TTC549 (cell line): ENCODE results near the gene C10orf143.

Source experiments
- FAIRE-seq: peaks from 2 replicates; lab custom pipeline; 2012; peaks lifted over from hg19 to GRCh38; lab: Jason Lieb, UNC

Gene C10orf143

GRCh38 chr10:130052193-130052592 is 58.4 kb downstream of the C10orf143 start:
- FAIRE-seq, result no peak

- no peak for FAIRE-seq
Observed at GRCh38 chr10:130050721-130051120, 59.9 kb downstream of the C10orf143 start.

GRCh38 chr10:130049987-130050386 is 60.6 kb downstream of the C10orf143 start:
- FAIRE-seq, result no peak

- FAIRE-seq, result no peak
Observed at GRCh38 chr10:130049244-130049643, 61.4 kb downstream of the C10orf143 start.

GRCh38 chr10:130048081-130048480 is 62.5 kb downstream of the C10orf143 start:
- no peak for FAIRE-seq

GRCh38 chr10:130047336-130047735 is 63.3 kb downstream of the C10orf143 start:
- no peak for FAIRE-seq

GRCh38 chr10:130046591-130046990 is 64.0 kb downstream of the C10orf143 start:
- no peak for FAIRE-seq

GRCh38 chr10:130045801-130046321 is 64.8 kb downstream of the C10orf143 start:
- FAIRE-seq, result no peak

- no peak for FAIRE-seq
Observed at GRCh38 chr10:130045091-130045652, 65.5 kb downstream of the C10orf143 start.

GRCh38 chr10:130044067-130045061 is 66.3 kb downstream of the C10orf143 start:
- FAIRE-seq, result no peak

- FAIRE-seq, result no peak
Observed at GRCh38 chr10:130043491-130043890, 67.1 kb downstream of the C10orf143 start.

GRCh38 chr10:130042381-130042780 is 68.2 kb downstream of the C10orf143 start:
- no peak for FAIRE-seq

GRCh38 chr10:130041451-130042371 is 68.9 kb downstream of the C10orf143 start:
- FAIRE-seq, result no peak

GRCh38 chr10:130040817-130041330 is 69.8 kb downstream of the C10orf143 start:
- FAIRE-seq, result no peak

GRCh38 chr10:130040351-130040750 is 70.3 kb downstream of the C10orf143 start:
- no peak for FAIRE-seq

- no peak for FAIRE-seq
Observed at GRCh38 chr10:130039141-130039540, 71.5 kb downstream of the C10orf143 start.

GRCh38 chr10:130038611-130039109 is 72.0 kb downstream of the C10orf143 start:
- FAIRE-seq, result no peak

- no peak for FAIRE-seq
Observed at GRCh38 chr10:130038019-130038555, 72.5 kb downstream of the C10orf143 start.

GRCh38 chr10:130037169-130037661 is 73.4 kb downstream of the C10orf143 start:
- no peak for FAIRE-seq

- no peak for FAIRE-seq
Observed at GRCh38 chr10:130036296-130037065, 74.1 kb downstream of the C10orf143 start.
